Small intestine (tissue), 7 donors: ENCODE data around the gene C1orf105. TPM values are rescaled to one million over a fixed set of nuclear protein-coding genes. Genes with fewer than 3 reads are reported as not detected.

ENCODE experiments used
- DNase-seq, 2 donors: peaks; one replicate each; pipeline versions ENCODE4 v3.0.0 to v3.0.0-alpha.2; 2013
- FAIRE-seq: peaks from 2 replicates; lab custom pipeline; 2012; peaks lifted over from hg19 to GRCh38; lab: Jason Lieb, UNC
- H3K27ac ChIP-seq, 3 donors: one replicate each; pipeline ENCODE4 v1.5.1; 2013; ENCODE audit warnings: low read length in 2 of 3, mild to moderate bottlenecking in 2 of 3, control low read depth in 1 of 3, inconsistent platforms in 1 of 3, low read depth in 1 of 3, moderate library complexity in 1 of 3
- H3K27me3 ChIP-seq, 3 donors: one replicate each; pipeline ENCODE4 v1.6.1; 2013; ENCODE audit warnings: low read length in 3 of 3, inconsistent platforms in 1 of 3; ENCODE audit not compliant: control insufficient read depth in 3 of 3, insufficient read depth in 3 of 3
- H3K36me3 ChIP-seq, 3 donors: one replicate each; pipeline ENCODE4 v1.6.1; 2013; ENCODE audit warnings: low read length in 3 of 3, inconsistent platforms in 1 of 3, low read depth in 1 of 3, mild to moderate bottlenecking in 1 of 3, moderate library complexity in 1 of 3; ENCODE audit not compliant: control insufficient read depth in 3 of 3, insufficient read depth in 2 of 3
- H3K4me1 ChIP-seq, 3 donors: one replicate each; pipeline ENCODE4 v1.6.1; 2013; ENCODE audit warnings: low read length in 2 of 3, inconsistent platforms in 1 of 3, low read depth in 1 of 3, mild to moderate bottlenecking in 1 of 3, moderate library complexity in 1 of 3; ENCODE audit not compliant: control insufficient read depth in 3 of 3, insufficient read depth in 2 of 3
- H3K4me3 ChIP-seq, 3 donors: one replicate each; pipeline ENCODE4 v1.5.1; 2013; ENCODE audit warnings: low read length in 3 of 3, control low read depth in 1 of 3, inconsistent platforms in 1 of 3, low read depth in 1 of 3, mild to moderate bottlenecking in 1 of 3, moderate library complexity in 1 of 3
- H3K9me3 ChIP-seq, 2 donors: one replicate each; pipeline ENCODE4 v1.6.1; 2013; ENCODE audit warnings: low read depth in 1 of 2, low read length in 1 of 2; ENCODE audit not compliant: control insufficient read depth in 2 of 2, insufficient read depth in 1 of 2
- WGBS, 3 donors: extraction: QIAGEN DNeasy Blood & Tissue Kit; methylation state at CpG; one replicate each; pipeline ENCODE4 v1.1.7; 2013; 5-methylcytosine and 5-hydroxymethylcytosine counted together
- polyA plus RNA-seq, 4 donors: library from polyadenylated mRNA; stranded (reverse) in 3 of 4; unstranded in 1 of 4; fragments of 200-250 nt in 3 of 4; fragments of 120-200 nt in 1 of 4; gene quantifications; one replicate each; pipeline versions ENCODE4 v1.2.1 to v1.2.3, GENCODE V29; 2013
- donor health status: healthy with polysubstance abuse.
- donor health status: control.
- donor health status: control.
- donor health status: Bipolar disorder and iron deficiency.
- donor health status: healthy.

C1orf105 gene
- polyA plus RNA-seq, 4 donors: 0.10 to 1.1 (median 0.99) TPM; not detected in 1

GRCh38 chr1:172482044-172482443 lies 61.6 kb downstream of the C1orf105 start:
- 0 to 11% (median 0%) methylated on average over 1 of the region's 1 CpG for WGBS, 3 donors
- Histone ChIP-seq H3K9me3 (no peaks in the 10 kb centered on the region), H3K27me3 (no peaks in the 10 kb centered on the region), H3K36me3 (no peaks in the 10 kb centered on the region), H3K4me3 (no peak overlapping the region), H3K27ac (no peak overlapping the region), H3K4me1 (peaks cover 0 to 4% (median 0%) of the 10 kb centered on the region in 3 donors)
- no peak for DNase-seq
- FAIRE-seq: no peak

- H3K27me3 ChIP-seq: no peaks in the 10 kb centered on the region
- no peak overlapping the region for H3K27ac ChIP-seq
- H3K9me3 ChIP-seq: no peaks in the 10 kb centered on the region
- no peak for DNase-seq
- H3K4me1 ChIP-seq: peaks cover 0 to 4% (median 0%) of the 10 kb centered on the region in 3 donors
- no peak for FAIRE-seq
- no peaks in the 10 kb centered on the region for H3K36me3 ChIP-seq
- no peak overlapping the region for H3K4me3 ChIP-seq
Observed at GRCh38 chr1:172483448-172483847, 63.0 kb downstream of the C1orf105 start.

- Histone ChIP-seq H3K4me1 (peaks cover 0 to 4% (median 0%) of the 10 kb centered on the region in 3 donors), H3K9me3 (no peaks in the 10 kb centered on the region), H3K4me3 (no peak overlapping the region), H3K27ac (no peak overlapping the region), H3K36me3 (no peaks in the 10 kb centered on the region), H3K27me3 (no peaks in the 10 kb centered on the region)
- FAIRE-seq (no peak), DNase-seq (no peak)
Observed at GRCh38 chr1:172484252-172484651, 63.8 kb downstream of the C1orf105 start.

GRCh38 chr1:172485626-172486025 lies 65.1 kb downstream of the C1orf105 start:
- 63 to 68% (median 68%) methylated on average over 5 of the region's 5 CpGs for WGBS, 3 donors
- Histone ChIP-seq H3K27me3 (no peaks in the 10 kb centered on the region), H3K27ac (no peak overlapping the region), H3K36me3 (no peaks in the 10 kb centered on the region), H3K4me1 (peaks cover 0 to 4% (median 0%) of the 10 kb centered on the region in 3 donors), H3K9me3 (no peaks in the 10 kb centered on the region), H3K4me3 (no peak overlapping the region)
- no peak for FAIRE-seq
- no peak for DNase-seq

- H3K36me3 ChIP-seq: no peaks in the 10 kb centered on the region
- H3K4me1 ChIP-seq: peaks cover 0 to under 1% (median 0%) of the 10 kb centered on the region in 3 donors
- no peaks in the 10 kb centered on the region for H3K27me3 ChIP-seq
- H3K27ac ChIP-seq: peak overlapping the region in 1 of 3 donors; percentile 2
- no peaks in the 10 kb centered on the region for H3K9me3 ChIP-seq
- DNase-seq: no peak
- WGBS, 3 donors: 59 to 72% (median 69%) methylated on average over 3 of the region's 3 CpGs
- no peak for FAIRE-seq
- no peak overlapping the region for H3K4me3 ChIP-seq
Observed at GRCh38 chr1:172486805-172487454, 66.4 kb downstream of the C1orf105 start.

- 71 to 86% (median 77%) methylated on average over 4 of the region's 4 CpGs for WGBS, 3 donors
- DNase-seq (no peak), FAIRE-seq (no peak)
- no peaks in the 10 kb centered on the region for H3K4me1 ChIP-seq
- no peaks in the 10 kb centered on the region for H3K36me3 ChIP-seq
- H3K27ac ChIP-seq: no peak overlapping the region
- H3K9me3 ChIP-seq: no peaks in the 10 kb centered on the region
- no peak overlapping the region for H3K4me3 ChIP-seq
- no peaks in the 10 kb centered on the region for H3K27me3 ChIP-seq
Observed at GRCh38 chr1:172487550-172487949, 67.1 kb downstream of the C1orf105 start.

- H3K27ac ChIP-seq: no peak overlapping the region
- no peaks in the 10 kb centered on the region for H3K36me3 ChIP-seq
- no peak for FAIRE-seq
- WGBS, 3 donors: 80 to 91% (median 87%) methylated on average over 3 of the region's 3 CpGs
- H3K4me3 ChIP-seq: no peak overlapping the region
- no peaks in the 10 kb centered on the region for H3K9me3 ChIP-seq
- peak; percentile 37 to 52 for DNase-seq
- H3K27me3 ChIP-seq: no peaks in the 10 kb centered on the region
- no peaks in the 10 kb centered on the region for H3K4me1 ChIP-seq
Observed at GRCh38 chr1:172488393-172488792, 67.9 kb downstream of the C1orf105 start.

- Histone ChIP-seq H3K4me1 (peaks cover 0 to 3% (median 0%) of the 10 kb centered on the region in 3 donors), H3K36me3 (no peaks in the 10 kb centered on the region), H3K9me3 (no peaks in the 10 kb centered on the region), H3K27me3 (no peaks in the 10 kb centered on the region), H3K4me3 (no peak overlapping the region), H3K27ac (no peak overlapping the region)
- WGBS, 3 donors: 81 to 86% (median 83%) methylated on average over 3 of the region's 3 CpGs
- DNase-seq (no peak), FAIRE-seq (no peak)
Observed at GRCh38 chr1:172489847-172490246, 69.4 kb downstream of the C1orf105 start.

GRCh38 chr1:172492421-172492820 lies 71.9 kb downstream of the C1orf105 start:
- FAIRE-seq (no peak), DNase-seq (no peak)
- H3K27me3 ChIP-seq: no peaks in the 10 kb centered on the region
- 45 to 59% (median 59%) methylated on average over 1 of the region's 1 CpG for WGBS, 3 donors
- H3K4me3 ChIP-seq: no peak overlapping the region
- peaks cover 0 to 18% (median 3%) of the 10 kb centered on the region in 3 donors for H3K4me1 ChIP-seq
- H3K27ac ChIP-seq: no peak overlapping the region
- no peaks in the 10 kb centered on the region for H3K36me3 ChIP-seq
- no peaks in the 10 kb centered on the region for H3K9me3 ChIP-seq
